Transverse colon (tissue), 3 donors: ENCODE measurements around the gene OBSCN.

Experiments
- EP300 ChIP-seq: sonication (generic); formaldehyde crosslinking; IDR thresholded peaks from one replicate; pipeline ENCODE4 v1.6.1; 2017; ENCODE audit warnings: antibody characterized with exemption, low read depth
- POLR2A ChIP-seq: fragments of 450-650 bp; IDR thresholded peaks from one replicate; pipeline ENCODE4 v1.6.1; 2016; ENCODE audit warnings: antibody characterized with exemption, mild to moderate bottlenecking, moderate library complexity
- TF ChIP-seq, protein P1 (sequence below), 5 experiments: fragments of 200-600 bp in 3 of 5; fragments of 450-650 bp in 2 of 5; sonication (generic) in 3 of 5; IDR thresholded peaks; 1 replicate in 2 of 5; 2 replicates in 3 of 5; pipeline ENCODE4 v1.5.1; 2016 to 2017; ENCODE audit warnings: antibody characterized with exemption in 5 of 5, inconsistent platforms in 3 of 5, mild to moderate bottlenecking in 2 of 5, moderate library complexity in 1 of 5

DNA sequence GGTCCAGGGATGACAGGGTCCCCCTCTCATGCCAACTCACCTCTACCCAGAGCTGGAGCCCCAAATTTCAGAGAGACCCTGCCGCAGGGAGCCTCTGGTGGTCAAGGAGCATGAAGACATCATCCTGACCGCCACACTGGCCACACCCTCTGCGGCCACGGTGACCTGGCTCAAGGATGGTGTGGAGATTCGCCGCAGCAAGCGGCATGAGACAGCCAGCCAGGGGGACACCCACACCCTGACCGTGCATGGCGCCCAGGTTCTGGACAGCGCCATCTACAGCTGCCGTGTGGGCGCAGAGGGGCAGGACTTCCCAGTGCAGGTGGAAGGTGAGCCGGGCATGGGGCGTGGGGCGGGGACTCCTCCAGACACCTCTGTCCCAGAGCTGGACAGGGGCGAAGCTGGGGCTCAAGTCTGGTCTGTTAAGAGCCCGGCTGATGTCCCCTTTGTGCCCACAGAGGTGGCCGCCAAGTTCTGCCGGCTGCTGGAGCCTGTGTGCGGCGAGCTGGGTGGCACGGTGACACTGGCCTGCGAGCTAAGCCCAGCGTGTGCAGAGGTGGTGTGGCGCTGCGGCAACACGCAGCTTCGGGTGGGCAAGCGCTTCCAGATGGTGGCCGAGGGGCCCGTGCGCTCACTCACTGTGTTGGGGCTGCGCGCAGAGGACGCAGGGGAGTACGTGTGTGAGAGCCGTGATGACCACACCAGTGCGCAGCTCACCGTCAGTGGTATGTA is 66.0 kb downstream of the OBSCN start:
- TF ChIP-seq, protein P1, sequence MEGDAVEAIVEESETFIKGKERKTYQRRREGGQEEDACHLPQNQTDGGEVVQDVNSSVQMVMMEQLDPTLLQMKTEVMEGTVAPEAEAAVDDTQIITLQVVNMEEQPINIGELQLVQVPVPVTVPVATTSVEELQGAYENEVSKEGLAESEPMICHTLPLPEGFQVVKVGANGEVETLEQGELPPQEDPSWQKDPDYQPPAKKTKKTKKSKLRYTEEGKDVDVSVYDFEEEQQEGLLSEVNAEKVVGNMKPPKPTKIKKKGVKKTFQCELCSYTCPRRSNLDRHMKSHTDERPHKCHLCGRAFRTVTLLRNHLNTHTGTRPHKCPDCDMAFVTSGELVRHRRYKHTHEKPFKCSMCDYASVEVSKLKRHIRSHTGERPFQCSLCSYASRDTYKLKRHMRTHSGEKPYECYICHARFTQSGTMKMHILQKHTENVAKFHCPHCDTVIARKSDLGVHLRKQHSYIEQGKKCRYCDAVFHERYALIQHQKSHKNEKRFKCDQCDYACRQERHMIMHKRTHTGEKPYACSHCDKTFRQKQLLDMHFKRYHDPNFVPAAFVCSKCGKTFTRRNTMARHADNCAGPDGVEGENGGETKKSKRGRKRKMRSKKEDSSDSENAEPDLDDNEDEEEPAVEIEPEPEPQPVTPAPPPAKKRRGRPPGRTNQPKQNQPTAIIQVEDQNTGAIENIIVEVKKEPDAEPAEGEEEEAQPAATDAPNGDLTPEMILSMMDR (IDR thresholded peaks at IDR 0.05) = no peak
- no peak for TF ChIP-seq POLR2A
- TF ChIP-seq EP300 = no peak
